Skeletal muscle cell (primary cell): ENCODE data around the gene FOXJ3.
A peak's percentile ranks its signal among the peaks of the same experiment; 100 is the strongest.
"Not testable (repeated sequence)": the region's sequence is repeated elsewhere in the genome, so short reads cannot be mapped to it uniquely, and the experiment has no call there.

ENCODE experiments used
- DNase-seq: peaks from one replicate; pipeline ENCODE4 v3.0.0-alpha.2; 2010; ENCODE audit warnings: low read depth
- H3K4me3 ChIP-seq: 2 replicates; pipeline ENCODE4 v1.5.1; 2011; ENCODE audit warnings: low read depth, mild to moderate bottlenecking, control low read depth, low read length, moderate library complexity

FOXJ3 gene

GRCh38 chr1:42210421-42211133, 124.5 kb downstream of the FOXJ3 start:
- no peak for DNase-seq
- no peak overlapping the region for H3K4me3 ChIP-seq

GRCh38 chr1:42209526-42210251, 125.3 kb downstream of the FOXJ3 start:
- no peak for DNase-seq
- H3K4me3 ChIP-seq = no peak overlapping the region

GRCh38 chr1:42206930-42207329, 128.1 kb downstream of the FOXJ3 start:
- not testable (repeated sequence) for H3K4me3 ChIP-seq, DNase-seq

GRCh38 chr1:42206164-42206563, 128.9 kb downstream of the FOXJ3 start:
- DNase-seq = no peak
- H3K4me3 ChIP-seq = no peak overlapping the region

- no peak overlapping the region for H3K4me3 ChIP-seq
- DNase-seq = no peak
These were observed 133.0 kb downstream of the FOXJ3 start for GRCh38 chr1:42201986-42202385.

- DNase-seq = no peak
- H3K4me3 ChIP-seq = no peak overlapping the region
These were observed 136.8 kb downstream of the FOXJ3 start for GRCh38 chr1:42198251-42198650.

GRCh38 chr1:42195841-42196240, 139.2 kb downstream of the FOXJ3 start:
- H3K4me3 ChIP-seq = no peak overlapping the region
- no peak for DNase-seq

GRCh38 chr1:42192106-42192505, 142.9 kb downstream of the FOXJ3 start:
- no peak for DNase-seq
- H3K4me3 ChIP-seq = no peak overlapping the region

GRCh38 chr1:42191319-42191718, 143.7 kb downstream of the FOXJ3 start:
- no peak for DNase-seq

GRCh38 chr1:42189931-42190853, 144.8 kb downstream of the FOXJ3 start:
- H3K4me3 ChIP-seq = no peak overlapping the region
- no peak for DNase-seq

More at GRCh38 chr1:42191319-42191718, 143.7 kb downstream of the FOXJ3 start:
- H3K4me3 ChIP-seq = no peak overlapping the region

GRCh38 chr1:42186152-42186551, 148.9 kb downstream of the FOXJ3 start:
- DNase-seq = peak; percentile 64
- H3K4me3 ChIP-seq = no peak overlapping the region

GRCh38 chr1:42184616-42185015, 150.4 kb downstream of the FOXJ3 start:
- DNase-seq = no peak
- H3K4me3 ChIP-seq = no peak overlapping the region

- no peak for DNase-seq
- no peak overlapping the region for H3K4me3 ChIP-seq
These were observed 151.1 kb downstream of the FOXJ3 start for GRCh38 chr1:42183957-42184268.

- DNase-seq = no peak
- no peak overlapping the region for H3K4me3 ChIP-seq
These were observed 151.7 kb downstream of the FOXJ3 start for GRCh38 chr1:42183210-42183956.

- no peak for DNase-seq
- H3K4me3 ChIP-seq = no peak overlapping the region
These were observed 153.3 kb downstream of the FOXJ3 start for GRCh38 chr1:42181687-42182086.

GRCh38 chr1:42179900-42180329, 155.1 kb downstream of the FOXJ3 start:
- DNase-seq = no peak
- H3K4me3 ChIP-seq = no peak overlapping the region

- H3K4me3 ChIP-seq = no peak overlapping the region
- DNase-seq = no peak
These were observed 155.8 kb downstream of the FOXJ3 start for GRCh38 chr1:42179275-42179674.

- no peak for DNase-seq
- no peak overlapping the region for H3K4me3 ChIP-seq
These were observed 156.8 kb downstream of the FOXJ3 start for GRCh38 chr1:42178249-42178648.

GRCh38 chr1:42177541-42177981, 157.5 kb downstream of the FOXJ3 start:
- DNase-seq = peak; percentile 94
- no peak overlapping the region for H3K4me3 ChIP-seq
